ENCODE results near the gene SCFD2.
"Not testable (repeated sequence)": the region's sequence is repeated elsewhere in the genome, so short reads cannot be mapped to it uniquely, and the experiment has no call there.

SCFD2 gene

DNA sequence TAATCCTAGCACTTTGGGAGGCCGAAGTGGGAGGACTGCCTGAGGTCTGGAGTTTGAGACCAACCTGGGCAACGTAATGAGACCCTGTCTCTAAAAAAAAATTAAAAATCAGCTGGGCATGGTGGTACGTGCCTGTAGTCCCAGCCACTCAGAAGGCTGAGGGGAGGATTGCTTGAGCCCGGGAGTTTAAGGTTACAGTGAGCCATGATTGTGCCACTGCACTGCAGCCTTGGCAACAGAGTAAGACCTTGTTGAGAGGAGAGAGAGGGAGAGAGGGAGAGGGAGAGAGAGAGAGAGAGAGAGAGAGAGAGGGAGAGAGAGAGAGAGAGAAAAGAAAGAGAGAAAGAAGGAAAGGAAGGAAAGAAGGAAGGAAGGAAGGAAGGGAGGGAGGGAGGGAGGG is 358.8 kb downstream of the SCFD2 start:
- no peak for DNase-seq

DNA sequence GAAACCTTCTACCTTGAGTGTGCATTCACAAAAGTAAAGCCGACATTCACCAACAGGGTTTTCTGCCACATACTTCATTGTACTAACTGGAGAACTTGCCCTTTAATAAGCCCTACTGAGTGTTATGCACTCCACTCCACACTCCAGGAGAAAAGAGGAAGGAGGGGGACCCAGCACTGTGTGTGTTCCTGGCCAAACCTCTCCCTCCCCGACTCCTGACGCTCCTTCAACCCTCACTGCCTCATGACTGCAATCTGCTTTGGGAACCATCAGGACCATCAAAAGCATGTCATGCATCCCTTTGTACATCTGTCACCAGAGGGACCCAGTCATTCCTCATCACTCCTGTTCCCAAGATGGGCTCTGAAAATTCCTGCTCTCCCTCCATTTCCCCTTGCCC is 360.1 kb downstream of the SCFD2 start:
- no peak for DNase-seq

DNA sequence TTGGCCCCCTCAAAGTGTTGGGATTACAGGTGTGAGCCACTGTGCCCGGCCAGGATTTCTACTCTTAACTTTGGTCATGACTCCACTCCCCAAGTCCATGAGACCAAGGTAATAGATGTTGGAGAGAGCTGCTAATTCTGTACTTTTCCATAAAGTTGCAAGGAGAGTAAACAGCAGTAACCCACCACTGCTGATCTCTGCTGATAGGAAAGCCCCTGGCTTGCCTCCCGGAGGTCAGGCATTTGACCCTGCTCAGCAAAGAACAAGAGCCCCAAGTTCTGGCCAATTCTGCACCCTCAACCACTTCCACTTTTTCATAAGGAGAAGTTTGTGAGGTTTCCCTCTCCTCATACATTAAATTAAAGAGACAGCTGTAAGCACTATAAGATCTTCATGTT is 360.7 kb downstream of the SCFD2 start:
- DNase-seq: no peak

DNA sequence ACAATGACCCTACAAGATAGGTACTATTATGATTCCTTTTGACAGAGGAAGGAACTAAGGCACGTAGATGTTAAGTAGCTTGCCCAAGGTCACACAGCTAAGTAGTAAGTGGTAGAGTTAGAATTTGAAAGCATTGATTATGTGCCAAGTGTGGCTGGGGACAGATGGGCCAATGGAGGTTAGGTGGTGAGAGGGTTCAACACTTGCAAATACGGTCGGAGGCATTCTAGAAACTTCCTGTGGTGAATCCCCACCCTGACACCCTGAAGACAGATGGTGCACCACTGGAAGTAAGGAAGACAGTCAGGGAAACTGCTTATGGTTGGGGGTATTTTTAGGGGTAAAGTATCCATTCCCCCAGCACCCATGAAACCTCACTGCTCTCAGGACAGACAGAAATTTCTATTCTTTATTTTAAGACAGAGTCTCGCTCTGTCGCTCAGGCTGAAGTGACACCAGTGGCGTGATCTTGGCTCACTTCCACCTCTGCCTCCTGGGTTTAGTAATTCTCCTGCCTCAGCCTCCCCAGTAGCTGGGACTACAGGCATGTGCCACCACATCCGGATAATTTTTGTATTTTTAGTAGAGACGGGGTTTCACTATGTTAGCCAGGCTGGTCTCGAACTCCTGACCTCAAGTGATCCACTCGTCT is 361.2 kb downstream of the SCFD2 start:
- DNase-seq: no peak

DNA sequence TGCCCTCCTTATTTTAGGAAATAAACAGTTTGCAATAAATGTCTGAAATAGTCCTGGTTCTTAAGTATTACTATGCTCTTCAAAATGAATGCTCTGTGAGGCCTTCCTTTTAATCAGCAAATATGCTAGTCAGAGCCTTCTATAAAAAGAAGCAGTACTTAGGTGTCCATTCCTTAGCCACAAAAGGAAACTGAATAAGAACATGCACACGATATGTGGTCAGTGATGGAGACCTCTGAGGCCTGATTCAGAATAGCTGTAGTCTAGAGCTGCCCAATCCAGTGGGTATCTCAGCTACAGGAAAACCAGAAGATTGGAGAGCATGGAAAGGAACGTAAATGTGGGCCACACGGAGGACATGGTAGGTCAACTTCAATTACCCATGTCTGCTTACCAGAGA is 361.9 kb downstream of the SCFD2 start:
- no peak for DNase-seq

DNA sequence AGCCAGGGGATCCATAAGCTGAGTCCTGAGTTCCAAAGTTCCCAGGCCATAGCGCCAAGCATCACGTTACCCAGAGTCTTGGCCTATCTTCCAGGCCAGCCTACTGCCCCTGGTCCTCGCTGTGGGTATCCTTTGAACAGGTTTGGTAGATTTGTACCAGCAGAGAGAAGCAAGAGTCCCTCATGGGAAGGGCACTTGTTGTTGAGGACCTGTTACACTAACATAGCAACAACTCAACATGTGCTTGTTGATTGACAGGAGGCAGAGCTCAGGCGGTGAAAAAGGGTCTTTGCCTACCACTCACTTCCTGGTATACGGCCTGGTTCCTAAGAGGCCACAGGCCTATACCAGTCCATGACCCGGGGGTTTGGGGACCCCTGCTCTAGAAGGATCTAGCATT is 365.3 kb downstream of the SCFD2 start:
- DNase-seq: no peak

DNA sequence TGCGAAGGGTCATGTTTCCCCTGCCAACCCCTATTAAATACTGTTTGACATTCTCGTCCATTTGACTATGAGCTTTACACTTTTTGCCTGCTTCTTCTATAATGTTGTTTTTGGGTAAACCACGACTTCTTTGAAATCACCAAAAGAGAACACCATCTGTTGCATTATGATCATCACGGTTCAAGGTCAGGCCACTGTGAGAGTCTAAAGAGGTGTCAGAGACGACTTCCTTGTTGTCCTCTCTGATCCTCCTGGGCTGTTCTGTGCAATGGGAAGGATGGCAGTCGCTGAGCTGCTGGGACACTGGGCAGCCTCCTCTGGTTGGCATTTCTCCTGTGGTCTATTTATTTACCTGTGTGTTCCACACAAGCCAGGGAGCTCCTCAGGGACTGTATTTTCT is 366.2 kb downstream of the SCFD2 start:
- no peak for DNase-seq

DNA sequence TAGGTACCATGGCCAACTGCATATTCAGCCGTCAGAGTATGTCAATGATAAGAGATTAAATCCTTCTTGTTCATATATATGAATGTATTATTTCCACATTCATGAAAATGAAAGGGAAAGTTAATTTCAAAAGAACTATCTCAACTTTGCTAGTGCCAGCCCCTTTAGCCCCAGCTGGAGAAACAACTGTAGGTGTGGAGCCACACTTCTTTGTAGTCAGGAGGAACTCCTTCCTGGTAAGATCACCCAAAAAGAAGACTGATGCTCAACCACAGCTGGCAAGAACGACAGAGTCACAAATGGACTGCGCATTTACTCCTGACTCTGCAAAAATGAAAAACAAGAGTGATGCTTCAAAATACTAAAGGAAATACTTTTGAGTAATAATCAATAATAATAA is 367.4 kb downstream of the SCFD2 start:
- DNase-seq: no peak

DNA sequence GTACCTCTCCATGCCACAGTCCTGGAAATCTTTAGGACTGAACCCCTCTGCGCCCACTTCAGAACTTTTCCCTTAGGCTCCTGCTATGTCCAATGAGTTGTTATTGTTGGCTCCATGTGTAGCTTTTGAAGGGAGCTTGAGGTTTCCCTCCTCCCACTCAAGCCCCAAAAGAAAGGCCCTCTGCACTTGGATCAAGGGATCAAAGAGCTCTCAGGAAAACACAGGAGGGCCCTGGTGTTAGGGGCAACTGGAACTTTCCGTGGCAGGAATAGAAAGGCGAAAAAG is 368.8 kb downstream of the SCFD2 start:
- DNase-seq: no peak

DNA sequence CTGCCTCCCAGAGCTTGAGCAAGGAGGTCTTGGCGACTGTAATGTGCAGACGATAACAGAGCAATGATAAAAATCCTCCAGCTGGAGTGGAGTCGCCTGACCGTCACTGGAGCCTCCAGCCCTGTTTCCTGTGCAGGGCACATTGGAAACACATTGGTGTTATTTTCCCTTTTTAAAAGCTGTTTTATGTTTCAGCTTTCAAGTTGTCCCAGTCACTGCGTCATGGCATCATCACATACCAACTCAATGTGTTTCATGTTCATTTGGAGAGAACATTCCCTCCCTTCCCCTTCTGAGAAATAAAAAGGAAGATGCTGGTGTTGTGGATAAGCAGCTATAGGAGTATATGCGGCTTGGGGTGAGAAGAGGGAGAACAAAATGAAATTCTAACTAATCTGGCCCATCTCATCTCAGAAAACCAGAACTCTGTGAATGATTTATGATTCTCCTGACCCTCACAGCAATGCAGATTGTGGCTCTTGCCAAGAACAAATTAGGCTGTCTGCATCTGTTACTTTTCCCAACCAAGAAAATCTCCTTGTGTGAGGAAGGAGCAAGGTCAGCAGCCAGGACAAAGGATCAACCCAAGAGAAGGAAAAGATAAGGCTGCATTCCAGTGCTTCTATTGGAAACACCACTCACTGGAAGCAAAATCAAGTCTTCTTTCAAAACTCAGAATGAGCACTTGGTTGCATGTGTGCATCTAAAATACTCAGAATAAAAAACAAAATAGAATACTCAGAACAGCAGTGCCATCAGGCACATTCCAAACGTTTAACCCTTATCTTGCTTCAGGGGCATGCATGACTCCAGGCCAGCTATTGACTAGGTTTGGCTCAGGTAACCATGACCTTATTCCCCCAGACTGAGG is 369.4 kb downstream of the SCFD2 start:
- DNase-seq: no peak

DNA sequence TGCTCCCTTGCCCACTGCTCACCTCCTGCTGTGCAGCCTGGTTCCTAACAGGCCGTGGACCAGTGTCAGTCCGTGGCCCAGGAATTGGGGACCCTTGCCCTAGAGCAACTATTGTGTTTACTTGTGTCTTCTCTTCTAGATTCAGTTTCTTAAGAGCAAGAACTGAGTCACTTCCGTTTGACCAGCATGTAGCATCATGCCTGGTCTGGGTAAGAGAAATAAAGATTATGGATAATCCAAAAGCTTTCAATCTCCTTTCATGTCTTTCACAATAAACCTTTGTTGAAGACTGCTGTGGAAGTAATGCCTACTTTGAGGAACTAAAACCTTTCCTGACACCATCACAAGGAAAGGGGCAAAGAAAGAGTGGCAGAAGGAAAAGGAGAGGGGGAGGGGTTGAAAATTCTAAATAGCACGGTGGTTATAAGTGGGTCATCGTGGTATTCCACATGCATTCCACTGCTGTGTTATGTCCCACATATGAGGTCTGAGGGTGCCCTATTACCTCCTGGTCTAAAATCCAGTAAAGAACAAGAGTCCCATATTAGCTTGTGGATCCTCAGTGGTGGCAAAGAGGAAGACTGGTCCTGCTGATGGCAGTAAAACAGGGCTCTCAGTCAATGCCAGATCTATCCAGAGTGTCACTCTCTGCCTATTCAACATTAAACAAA is 370.4 kb downstream of the SCFD2 start:
- no peak for DNase-seq

DNA sequence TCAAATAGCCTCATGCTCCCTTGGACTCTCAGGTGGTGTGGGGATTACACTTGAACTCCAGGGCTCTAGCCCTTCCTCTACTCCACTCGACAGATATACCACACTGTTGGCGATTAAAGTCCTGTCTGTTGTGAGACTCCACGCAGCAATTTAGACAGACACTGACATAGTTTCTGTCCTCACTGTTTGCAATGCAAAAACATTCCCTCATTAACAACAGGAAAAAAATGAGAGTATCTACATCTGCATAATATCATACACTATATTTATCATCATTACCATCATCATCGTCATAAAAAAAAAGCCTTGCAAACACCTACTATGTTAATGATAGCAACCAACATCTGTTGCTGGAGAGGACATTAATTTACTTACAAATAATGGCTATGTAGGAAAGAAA is 371.3 kb downstream of the SCFD2 start:
- DNase-seq: peak; percentile 31

DNA sequence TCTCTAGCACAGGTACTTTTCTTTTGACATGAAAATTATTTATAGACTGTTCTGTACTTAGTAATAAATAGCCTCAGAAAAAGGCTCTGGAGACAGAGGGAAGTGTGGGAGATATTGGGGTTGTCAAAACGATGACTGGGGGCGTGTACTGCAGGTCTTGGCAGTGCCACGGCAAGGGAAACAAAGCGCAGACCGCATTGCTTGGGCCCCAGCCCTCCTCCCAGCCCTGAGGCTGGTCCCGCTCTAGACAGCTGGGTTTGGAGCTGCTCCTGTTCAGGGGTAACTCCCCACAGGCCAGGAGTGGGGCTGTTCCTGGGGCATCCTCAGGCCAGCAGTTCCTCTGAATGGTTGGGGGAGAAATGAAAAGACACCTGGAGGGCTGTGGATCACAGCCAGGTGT is 372.1 kb downstream of the SCFD2 start:
- DNase-seq: no peak

DNA sequence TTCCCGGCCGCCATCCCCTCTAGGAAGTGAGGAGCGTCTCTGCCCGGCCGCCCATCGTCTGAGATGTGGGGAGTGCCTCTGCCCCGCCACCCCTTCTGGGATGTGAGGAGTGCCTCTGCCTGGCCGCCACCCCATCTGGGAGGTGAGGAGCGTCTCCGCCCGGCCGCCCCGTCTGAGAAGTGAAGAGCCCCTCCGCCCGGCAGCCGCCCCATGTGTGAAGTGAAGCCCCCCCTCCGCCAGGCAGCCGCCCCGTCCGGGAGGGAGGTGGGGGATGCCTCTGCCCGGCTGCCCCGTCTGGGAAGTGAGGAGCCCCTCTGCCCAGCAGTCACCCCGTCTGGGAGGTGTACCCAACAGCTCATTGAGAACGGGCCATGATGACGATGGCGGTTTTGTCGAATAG is 373.3 kb downstream of the SCFD2 start:
- not testable (repeated sequence) for DNase-seq

DNA sequence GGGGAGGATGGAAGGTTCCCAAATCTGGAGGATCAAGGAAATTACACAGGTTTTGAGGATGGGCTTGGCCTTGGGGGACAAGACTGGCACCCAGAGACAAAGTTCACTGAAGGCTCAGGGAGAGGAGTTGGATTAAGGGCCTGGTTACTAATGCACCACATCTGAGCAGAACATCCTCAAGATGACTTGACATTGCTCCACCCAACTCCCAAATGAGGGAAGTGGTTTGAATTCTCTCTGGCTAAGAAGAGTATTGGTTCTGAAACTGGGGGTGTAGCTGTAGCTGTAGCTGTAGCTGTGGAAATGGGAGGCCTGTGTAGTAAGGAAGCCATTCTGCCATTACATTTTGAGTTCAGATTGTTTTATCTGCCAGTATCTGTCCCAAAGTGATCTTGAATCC is 374.4 kb downstream of the SCFD2 start:
- no peak for DNase-seq

DNA sequence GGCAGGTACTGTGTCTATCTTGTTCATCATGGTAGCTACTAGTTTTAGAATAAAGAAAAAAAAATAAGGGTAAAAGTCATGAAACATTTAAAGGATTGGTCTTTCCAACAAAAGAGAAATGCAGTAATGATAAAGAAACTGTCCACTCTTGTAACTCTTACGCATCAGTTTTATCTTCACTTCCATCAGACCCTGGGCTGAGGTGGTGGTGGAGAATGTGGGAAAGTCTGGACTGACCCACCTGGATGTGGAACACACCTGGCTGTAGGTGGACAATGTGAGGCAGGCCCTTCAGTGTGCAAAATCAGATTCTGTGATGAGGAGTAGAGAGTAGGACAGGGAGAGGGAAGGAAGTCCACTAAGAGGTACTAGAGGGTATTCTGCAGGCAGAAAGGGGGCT is 375.2 kb downstream of the SCFD2 start:
- DNase-seq: no peak

DNA sequence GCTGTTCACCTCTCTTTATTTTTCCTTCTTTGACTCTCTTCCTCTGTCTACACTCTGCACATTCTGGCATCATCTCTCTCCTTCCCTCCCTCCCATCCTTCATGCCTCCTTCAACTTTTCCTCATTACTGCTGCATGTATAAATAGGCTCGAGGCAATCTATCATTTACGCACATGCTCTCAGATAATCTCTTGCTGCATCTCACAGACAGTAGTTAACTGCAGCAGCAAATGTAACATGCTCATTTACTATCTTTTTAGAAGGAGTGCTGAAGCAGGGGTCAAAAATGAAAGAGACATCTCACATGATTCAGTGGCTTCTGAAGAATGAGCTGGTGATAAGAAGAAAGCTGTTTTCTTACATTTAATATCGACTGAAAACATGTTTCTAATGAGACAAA is 376.0 kb downstream of the SCFD2 start:
- peak; percentile 12 for DNase-seq

DNA sequence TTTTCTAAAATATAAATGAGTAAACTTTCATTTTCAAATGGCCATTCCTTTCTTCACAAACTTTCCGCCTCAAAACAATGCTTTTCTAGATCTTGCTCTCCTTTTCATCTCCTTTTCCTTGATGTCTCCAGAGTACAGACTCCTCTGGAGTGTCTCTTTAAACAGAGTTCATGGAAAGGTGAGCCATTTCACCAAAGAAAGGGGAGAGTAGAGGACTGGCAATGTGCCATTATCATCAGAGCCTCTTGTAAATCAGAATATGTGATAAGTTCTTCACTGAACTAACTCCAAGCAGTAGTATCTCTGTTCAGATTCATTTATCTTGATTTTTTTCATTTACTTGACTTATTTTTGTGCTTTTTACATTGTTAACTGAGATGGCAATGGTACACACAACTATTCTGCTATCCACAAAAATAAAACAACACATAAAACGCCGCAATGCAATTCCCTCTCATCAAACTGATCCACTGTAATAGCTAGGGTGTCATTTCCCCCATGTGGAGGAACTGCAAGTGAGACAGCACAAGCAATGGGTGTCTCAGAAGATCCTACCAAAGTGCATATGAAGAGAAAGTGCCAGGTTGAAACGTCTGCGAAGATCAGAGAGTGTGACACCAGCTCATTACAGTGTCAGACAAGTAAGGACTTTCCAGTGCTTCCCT is 378.3 kb downstream of the SCFD2 start:
- peak; percentile 46 for DNase-seq

DNA sequence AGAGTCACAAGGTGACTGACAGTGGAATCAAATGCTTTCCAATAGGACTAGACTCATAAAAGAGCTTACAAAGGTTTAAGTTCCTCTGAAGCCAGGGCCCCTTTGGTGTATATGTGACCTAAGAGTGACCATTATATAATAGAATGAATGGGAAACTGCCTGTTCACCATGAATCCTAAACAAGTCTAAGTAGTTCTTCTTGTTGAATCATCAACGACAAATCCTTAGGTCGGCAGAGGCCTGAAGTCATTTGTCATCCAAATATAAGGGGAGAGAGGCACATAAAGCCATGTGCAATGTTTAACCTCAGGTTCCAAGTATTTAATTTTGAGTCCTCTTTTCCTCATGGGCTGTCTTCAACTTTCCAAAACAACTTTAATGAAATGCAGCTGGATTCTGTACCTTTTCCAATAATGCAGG is 381.4 kb downstream of the SCFD2 start:
- DNase-seq: no peak

DNA sequence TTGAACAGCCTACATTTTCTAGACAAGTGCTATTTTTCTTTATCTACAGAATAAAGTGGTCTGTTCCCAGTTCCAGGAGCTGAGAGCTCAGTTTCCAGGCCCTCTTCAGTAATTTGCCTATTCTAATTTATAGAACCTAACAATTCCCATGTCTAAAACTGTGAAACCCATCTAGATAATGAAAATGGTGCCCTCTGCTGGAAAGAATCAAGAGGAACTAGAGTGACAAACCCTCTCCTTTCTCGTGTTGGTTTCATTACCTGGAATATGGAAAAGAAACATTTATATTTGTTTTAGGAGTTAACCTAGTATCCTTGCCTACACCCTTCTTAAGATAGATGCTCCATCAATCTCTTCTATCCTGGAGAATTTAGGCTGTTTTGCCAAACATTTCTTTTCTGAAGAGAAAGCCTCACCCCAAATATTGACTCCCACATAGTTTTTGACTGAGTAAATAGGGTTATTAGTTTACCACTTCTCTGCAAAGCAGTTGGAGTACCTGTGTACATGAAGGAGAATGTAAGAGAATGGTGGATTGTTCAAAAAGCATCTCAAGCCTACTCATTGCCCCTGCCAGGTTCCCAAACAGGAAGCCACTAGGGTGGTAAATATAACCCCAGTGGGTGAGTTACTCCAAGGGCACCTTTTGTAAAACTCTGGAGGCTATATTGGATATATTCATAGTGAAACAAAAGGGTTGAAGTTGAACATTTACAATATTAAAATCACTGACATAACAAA is 382.1 kb downstream of the SCFD2 start:
- DNase-seq: peak; percentile 75

DNA sequence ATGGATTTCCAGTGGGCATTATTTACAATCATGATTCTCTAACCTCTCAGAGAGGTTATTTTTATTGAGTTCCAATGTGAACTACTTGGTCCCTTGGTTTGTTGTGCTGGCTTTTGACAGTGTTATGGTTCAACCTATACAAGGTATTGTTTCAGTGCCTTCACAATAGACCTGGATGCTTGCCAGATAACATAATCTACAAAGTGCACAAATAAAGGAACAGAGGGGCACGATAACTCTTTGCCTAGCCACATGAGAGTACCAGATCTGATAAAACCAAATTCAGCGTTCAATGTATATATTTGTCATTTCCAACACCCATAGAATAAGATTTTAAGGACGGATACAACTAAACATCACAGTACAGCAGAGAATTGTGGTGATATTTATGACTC is 382.9 kb downstream of the SCFD2 start:
- DNase-seq: peak; percentile 27

DNA sequence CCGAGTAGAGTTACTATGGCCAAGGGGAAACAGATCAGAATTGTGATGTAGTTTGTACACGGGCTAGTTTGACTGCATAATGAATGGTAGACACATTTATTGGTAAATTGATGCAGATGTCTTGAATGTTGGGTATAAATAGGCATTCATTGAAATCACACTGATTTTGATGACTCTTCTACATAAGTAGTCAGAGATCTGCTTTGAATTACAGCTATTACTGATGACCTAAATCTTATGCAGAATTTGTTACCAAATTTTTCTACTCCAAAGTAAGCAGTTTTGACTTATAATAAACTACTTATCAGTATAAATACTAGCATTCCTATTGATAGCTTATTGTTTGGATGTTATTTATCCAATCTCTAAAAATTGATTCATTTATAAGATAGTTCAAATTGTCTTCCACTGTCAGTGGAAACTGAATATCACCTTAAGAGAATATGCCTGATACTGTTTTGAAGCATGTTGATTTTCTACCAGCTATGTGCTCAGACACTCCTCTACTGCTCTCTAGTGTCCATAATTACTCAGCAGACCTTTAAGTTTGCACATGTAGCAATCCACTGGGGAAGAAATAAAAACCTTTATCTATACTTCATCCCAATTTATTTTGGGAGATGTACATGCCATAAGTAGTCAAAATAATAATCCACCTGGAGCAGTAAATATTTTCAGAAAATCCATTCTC is 383.5 kb downstream of the SCFD2 start:
- peak; percentile 74 for DNase-seq

Data from NCI-H69 (cell line).